IMR-90 (cell line): ENCODE data around the gene KIF6. TPM values are rescaled to one million over a fixed set of nuclear protein-coding genes. Genes with fewer than 3 reads are reported as not detected.

Experiments
- ATAC-seq: fragments of 200-7000 bp; cut with Tn5 transposase; 2 replicates; pipeline ENCODE4 v1.9.1; 2020; ENCODE audit warnings: low read depth, mild to moderate bottlenecking, moderate library complexity
- BruUV-seq: library from RNA; stranded (reverse); fragments of 400-500 nt; replicated peaks from 2 replicates; lab custom pipeline; 2021; lab: Mats Ljungman, UMichigan
- CTCF ChIA-PET: fragments of 300-600 bp; formaldehyde crosslinking; extraction: SDS; loops from one replicate; lab custom pipeline; 2021; ENCODE audit warnings: antibody characterized with exemption; lab: Yijun Ruan, JAX
- POLR2A ChIA-PET: fragments of 300-600 bp; sonication (Branson Sonifier 250); formaldehyde crosslinking; loops from one replicate; lab custom pipeline; 2022; ENCODE audit warnings: antibody characterized with exemption; ENCODE audit not compliant: unreplicated experiment; lab: Charles Lee
- DNase-seq: peaks from one replicate; pipeline ENCODE4 v3.0.0; 2013
- H2AFZ ChIP-seq: replicated peaks from 2 replicates; pipeline ENCODE3; 2013; ENCODE audit warnings: low read length, mild to moderate bottlenecking; ENCODE audit not compliant: poor library complexity
- H2AK5ac ChIP-seq: 2 replicates; pipeline ENCODE4 v1.6.1; 2013; ENCODE audit warnings: low read depth, low read length, inconsistent platforms
- H2AK9ac ChIP-seq: replicated peaks from 2 replicates; pipeline ENCODE3; 2013; ENCODE audit warnings: mild to moderate bottlenecking, low read depth, low read length, moderate library complexity; ENCODE audit not compliant: poor library complexity
- H2BK120ac ChIP-seq: 2 replicates; pipeline ENCODE4 v1.6.1; 2013; ENCODE audit warnings: low read depth, low read length, inconsistent platforms
- H2BK15ac ChIP-seq: 3 replicates; pipeline ENCODE4 v1.6.1; 2013; ENCODE audit warnings: low read depth, low read length, inconsistent platforms
- H2BK20ac ChIP-seq: 2 replicates; pipeline ENCODE4 v1.6.1; 2013; ENCODE audit warnings: low read depth, mild to moderate bottlenecking, inconsistent platforms, low read length, moderate library complexity
- H2BK5ac ChIP-seq: 2 replicates; pipeline ENCODE4 v1.6.1; 2013; ENCODE audit warnings: mild to moderate bottlenecking, low read depth, low read length, inconsistent platforms; ENCODE audit not compliant: poor library complexity, severe bottlenecking
- H3K14ac ChIP-seq: replicated peaks from 2 replicates; pipeline ENCODE4 v1.6.1; 2013; ENCODE audit warnings: low read depth, low read length, inconsistent platforms
- H3K18ac ChIP-seq: 2 replicates; pipeline ENCODE4 v1.6.1; 2013; ENCODE audit warnings: low read depth, low read length, control low read depth
- H3K23ac ChIP-seq: 2 replicates; pipeline ENCODE4 v1.6.1; 2013; ENCODE audit warnings: low read depth, low read length, inconsistent platforms
- H3K27ac ChIP-seq: 2 replicates; pipeline ENCODE4 v1.5.1; 2013; ENCODE audit warnings: mild to moderate bottlenecking, control low read depth, low read length; ENCODE audit not compliant: insufficient read depth
- H3K27me3 ChIP-seq: 2 replicates; pipeline ENCODE4 v1.6.1; 2013; ENCODE audit warnings: low read length; ENCODE audit not compliant: control insufficient read depth, insufficient read depth
- H3K36me3 ChIP-seq: 2 replicates; pipeline ENCODE4 v1.6.1; 2013; ENCODE audit warnings: low read length, mixed read lengths; ENCODE audit not compliant: control insufficient read depth, insufficient read depth
- H3K4ac ChIP-seq: 2 replicates; pipeline ENCODE4 v1.6.1; 2013; ENCODE audit warnings: low read depth, low read length, inconsistent platforms
- H3K4me1 ChIP-seq: 2 replicates; pipeline ENCODE4 v1.6.1; 2013; ENCODE audit warnings: low read length, mixed read lengths; ENCODE audit not compliant: control insufficient read depth, insufficient read depth
- H3K4me2 ChIP-seq: 2 replicates; pipeline ENCODE4 v1.6.1; 2013; ENCODE audit warnings: low read depth, mild to moderate bottlenecking, control low read depth, low read length, moderate library complexity
- H3K4me3 ChIP-seq: 2 replicates; pipeline ENCODE4 v1.5.1; 2013; ENCODE audit warnings: low read depth, mild to moderate bottlenecking, control low read depth, low read length, moderate library complexity; ENCODE audit not compliant: insufficient read depth
- H3K56ac ChIP-seq: 2 replicates; pipeline ENCODE4 v1.6.1; 2013; ENCODE audit warnings: low read length, inconsistent platforms; ENCODE audit not compliant: insufficient read depth; ENCODE audit errors: extremely low read depth
- H3K79me1 ChIP-seq, 2 experiments: 2 replicates each; pipeline ENCODE4 v1.6.1; 2013; ENCODE audit warnings: low read length in 2 of 2, inconsistent platforms in 1 of 2, low read depth in 1 of 2
- H3K9ac ChIP-seq: 2 replicates; pipeline ENCODE4 v1.6.1; 2013; ENCODE audit warnings: low read depth, low read length, control low read depth
- H3K9me1 ChIP-seq: 2 replicates; pipeline ENCODE4 v1.6.1; 2013; ENCODE audit warnings: low read length, inconsistent platforms; ENCODE audit not compliant: insufficient read depth
- H3K9me3 ChIP-seq: 2 replicates; pipeline ENCODE4 v1.6.1; 2013; ENCODE audit warnings: low read length; ENCODE audit not compliant: control insufficient read depth, insufficient read depth
- H4K20me1 ChIP-seq: 2 replicates; pipeline ENCODE4 v1.6.1; 2013; ENCODE audit warnings: low read length, inconsistent platforms; ENCODE audit not compliant: insufficient read depth
- H4K5ac ChIP-seq: 2 replicates; pipeline ENCODE4 v1.6.1; 2013; ENCODE audit warnings: mild to moderate bottlenecking, low read depth, low read length, control low read depth
- H4K8ac ChIP-seq, 2 experiments: 2 replicates each; pipeline ENCODE4 v1.6.1; 2013; ENCODE audit warnings: low read depth in 2 of 2, low read length in 2 of 2, control low read depth in 1 of 2, inconsistent platforms in 1 of 2
- H4K91ac ChIP-seq: 2 replicates; pipeline ENCODE4 v1.6.1; 2013; ENCODE audit warnings: low read depth, low read length, inconsistent platforms; ENCODE audit not compliant: insufficient read depth
- CHD1 ChIP-seq: IDR thresholded peaks from 2 replicates; pipeline ENCODE4 v1.6.1; 2012; ENCODE audit warnings: low read depth, low read length, improper control_type of control experiment
- MAZ ChIP-seq: IDR thresholded peaks from 2 replicates; pipeline ENCODE4 v1.6.1; 2012; ENCODE audit warnings: low read depth, mild to moderate bottlenecking, low read length, improper control_type of control experiment, moderate library complexity, borderline replicate concordance
- NFE2L2 ChIP-seq: fragments of 150-350 bp; IDR thresholded peaks from 2 replicates; pipeline ENCODE4 v1.6.1; 2016; ENCODE audit warnings: low read depth, mild to moderate bottlenecking, low read length
- POLR2A ChIP-seq: IDR thresholded peaks from 2 replicates; pipeline ENCODE4 v1.6.1; 2012; ENCODE audit warnings: mild to moderate bottlenecking, low read depth, low read length
- RAD21 ChIP-seq: IDR thresholded peaks from 2 replicates; pipeline ENCODE4 v1.6.1; 2012; ENCODE audit warnings: low read length, improper control_type of control experiment
- RCOR1 ChIP-seq: IDR thresholded peaks from 2 replicates; pipeline ENCODE4 v1.6.1; 2012; ENCODE audit warnings: mild to moderate bottlenecking, low read length, improper control_type of control experiment; ENCODE audit not compliant: insufficient replicate concordance
- SMC3 ChIP-seq: fragments of 150-350 bp; IDR thresholded peaks from 2 replicates; pipeline ENCODE4 v1.6.1; 2016; ENCODE audit warnings: low read depth, mild to moderate bottlenecking, antibody characterized with exemption, low read length, moderate library complexity
- WGBS, 2 experiments: methylation state at CpG; one replicate each; pipeline versions ENCODE4 v1.1.5 to v1.1.7; 2013; ENCODE audit warnings: missing lambda C conversion rate in 2 of 2; ENCODE audit not compliant: insufficient read length in 1 of 2; ENCODE audit errors: extremely low coverage in 2 of 2; 5-methylcytosine and 5-hydroxymethylcytosine counted together
- dilution Hi-C: fragments of 300-500 bp; cut with HindIII; formaldehyde crosslinking; loops from one replicate; pipeline ENCODE4 v1.14.3; 2018; ENCODE audit warnings: low sequenced_read_pairs; ENCODE audit not compliant: unreplicated experiment
- in situ Hi-C: fragments of 300-500 bp; cut with MboI; formaldehyde crosslinking; loops from 3 replicates; pipeline ENCODE4 v1.14.3; 2019; ENCODE audit warnings: low sequenced_read_pairs, inconsistent platforms, mixed read lengths
- intact Hi-C: fragments of 100-400 bp; cut with micrococcal nuclease; formaldehyde crosslinking; loops from 2 replicates; pipeline ENCODE4 v1.10.0; 2022
- polyA plus RNA-seq, 3 experiments: library from polyadenylated mRNA; depleted of rRNA; stranded (reverse); fragments of >200 nt; gene quantifications; 2 replicates each; pipeline ENCODE4 v1.2.3, GENCODE V29; 2012; ENCODE audit warnings: low replicate concordance in 1 of 3
- total RNA-seq: library from RNA; depleted of rRNA; stranded (reverse); fragments of >200 nt; gene quantifications from 2 replicates; pipeline ENCODE4 v1.2.3, GENCODE V29; 2012

Gene KIF6
- total and polyA plus RNA-seq, 2 of the 4 experiments (the other 2 are of a cell fraction) = under 0.01 to 0.10 TPM

- no peak overlapping the region for H4K8ac ChIP-seq
- H3K4me1 ChIP-seq = peaks cover 8% of the 10 kb centered on the region
- no CpG with 5 or more reads among the region's 2 CpGs for WGBS, 2 experiments
- no peaks in the 10 kb centered on the region for H3K9me3 ChIP-seq
- H3K27ac ChIP-seq = no peak overlapping the region
- H3K18ac ChIP-seq = no peak overlapping the region
- no peaks in the 10 kb centered on the region for H3K79me1 ChIP-seq
- H3K9ac ChIP-seq = no peak overlapping the region
- POLR2A ChIA-PET = no interaction called here
- H2BK15ac ChIP-seq = no peak overlapping the region
- in situ Hi-C loops = no loop called here
- H2BK120ac ChIP-seq = no peak overlapping the region; the same call in 1 of the 2 replicates
- H2AFZ ChIP-seq = no peak overlapping the region
- no peak overlapping the region for H2AK5ac ChIP-seq
- intact Hi-C loops = no loop called here
- no TSS peak for BruUV-seq
- TF ChIP-seq RCOR1 (no peak), POLR2A (no peak), NFE2L2 (no peak), RAD21 (no peak), SMC3 (no peak), CHD1 (no peak), MAZ (no peak)
- no peak overlapping the region for H3K23ac ChIP-seq
- no peak overlapping the region for H3K14ac ChIP-seq
- H3K56ac ChIP-seq = no peak overlapping the region
- no peak overlapping the region for H2BK20ac ChIP-seq
- dilution Hi-C loops = no loop called here
- no peak overlapping the region for H3K4me3 ChIP-seq
- no peaks in the 10 kb centered on the region for H4K20me1 ChIP-seq
- no peaks in the 10 kb centered on the region for H3K36me3 ChIP-seq
- no peak overlapping the region for H2BK5ac ChIP-seq
- DNase-seq (no peak), ATAC-seq (no peak)
- H3K4me2 ChIP-seq = no peak overlapping the region
- H3K27me3 ChIP-seq = peaks cover 7% of the 10 kb centered on the region; the same call in 1 of the 2 replicates
- no peak overlapping the region for H4K5ac ChIP-seq
- no peaks in the 10 kb centered on the region for H3K9me1 ChIP-seq
- no peak overlapping the region for H3K4ac ChIP-seq
- H2AK9ac ChIP-seq = no peak overlapping the region
- CTCF ChIA-PET = no interaction called here
- no peak overlapping the region for H4K91ac ChIP-seq
Measured at GRCh38 chr6:39773782-39774181, 48.6 kb upstream of the KIF6 start.
